IMR-90 (cell line): ENCODE data around the gene PPARG. TPM values are rescaled to one million over a fixed set of nuclear protein-coding genes. Genes with fewer than 3 reads are reported as not detected.

Experiments used
- ATAC-seq: fragments of 200-7000 bp; cut with Tn5 transposase; 2 replicates; pipeline ENCODE4 v1.9.1; 2020; ENCODE audit warnings: low read depth, mild to moderate bottlenecking, moderate library complexity
- BruUV-seq: library from RNA; stranded (reverse); fragments of 400-500 nt; replicated peaks from 2 replicates; lab custom pipeline; 2021; lab: Mats Ljungman, UMichigan
- CTCF ChIA-PET: fragments of 300-600 bp; formaldehyde crosslinking; extraction: SDS; loops from one replicate; lab custom pipeline; 2021; ENCODE audit warnings: antibody characterized with exemption; lab: Yijun Ruan, JAX
- POLR2A ChIA-PET: fragments of 300-600 bp; sonication (Branson Sonifier 250); formaldehyde crosslinking; loops from one replicate; lab custom pipeline; 2022; ENCODE audit warnings: antibody characterized with exemption; ENCODE audit not compliant: unreplicated experiment; lab: Charles Lee
- DNase-seq: peaks from one replicate; pipeline ENCODE4 v3.0.0; 2013
- H2AFZ ChIP-seq: replicated peaks from 2 replicates; pipeline ENCODE3; 2013; ENCODE audit warnings: low read length, mild to moderate bottlenecking; ENCODE audit not compliant: poor library complexity
- H2AK5ac ChIP-seq: 2 replicates; pipeline ENCODE4 v1.6.1; 2013; ENCODE audit warnings: low read depth, low read length, inconsistent platforms
- H2AK9ac ChIP-seq: replicated peaks from 2 replicates; pipeline ENCODE3; 2013; ENCODE audit warnings: mild to moderate bottlenecking, low read depth, low read length, moderate library complexity; ENCODE audit not compliant: poor library complexity
- H2BK120ac ChIP-seq: 2 replicates; pipeline ENCODE4 v1.6.1; 2013; ENCODE audit warnings: low read depth, low read length, inconsistent platforms
- H2BK15ac ChIP-seq: 3 replicates; pipeline ENCODE4 v1.6.1; 2013; ENCODE audit warnings: low read depth, low read length, inconsistent platforms
- H2BK20ac ChIP-seq: 2 replicates; pipeline ENCODE4 v1.6.1; 2013; ENCODE audit warnings: low read depth, mild to moderate bottlenecking, inconsistent platforms, low read length, moderate library complexity
- H2BK5ac ChIP-seq: 2 replicates; pipeline ENCODE4 v1.6.1; 2013; ENCODE audit warnings: mild to moderate bottlenecking, low read depth, low read length, inconsistent platforms; ENCODE audit not compliant: poor library complexity, severe bottlenecking
- H3K14ac ChIP-seq: replicated peaks from 2 replicates; pipeline ENCODE4 v1.6.1; 2013; ENCODE audit warnings: low read depth, low read length, inconsistent platforms
- H3K18ac ChIP-seq: 2 replicates; pipeline ENCODE4 v1.6.1; 2013; ENCODE audit warnings: low read depth, low read length, control low read depth
- H3K23ac ChIP-seq: 2 replicates; pipeline ENCODE4 v1.6.1; 2013; ENCODE audit warnings: low read depth, low read length, inconsistent platforms
- H3K27ac ChIP-seq: 2 replicates; pipeline ENCODE4 v1.5.1; 2013; ENCODE audit warnings: mild to moderate bottlenecking, control low read depth, low read length; ENCODE audit not compliant: insufficient read depth
- H3K27me3 ChIP-seq: 2 replicates; pipeline ENCODE4 v1.6.1; 2013; ENCODE audit warnings: low read length; ENCODE audit not compliant: control insufficient read depth, insufficient read depth
- H3K36me3 ChIP-seq: 2 replicates; pipeline ENCODE4 v1.6.1; 2013; ENCODE audit warnings: low read length, mixed read lengths; ENCODE audit not compliant: control insufficient read depth, insufficient read depth
- H3K4ac ChIP-seq: 2 replicates; pipeline ENCODE4 v1.6.1; 2013; ENCODE audit warnings: low read depth, low read length, inconsistent platforms
- H3K4me1 ChIP-seq: 2 replicates; pipeline ENCODE4 v1.6.1; 2013; ENCODE audit warnings: low read length, mixed read lengths; ENCODE audit not compliant: control insufficient read depth, insufficient read depth
- H3K4me2 ChIP-seq: 2 replicates; pipeline ENCODE4 v1.6.1; 2013; ENCODE audit warnings: low read depth, mild to moderate bottlenecking, control low read depth, low read length, moderate library complexity
- H3K4me3 ChIP-seq: 2 replicates; pipeline ENCODE4 v1.5.1; 2013; ENCODE audit warnings: low read depth, mild to moderate bottlenecking, control low read depth, low read length, moderate library complexity; ENCODE audit not compliant: insufficient read depth
- H3K56ac ChIP-seq: 2 replicates; pipeline ENCODE4 v1.6.1; 2013; ENCODE audit warnings: low read length, inconsistent platforms; ENCODE audit not compliant: insufficient read depth; ENCODE audit errors: extremely low read depth
- H3K79me1 ChIP-seq, 2 experiments: 2 replicates each; pipeline ENCODE4 v1.6.1; 2013; ENCODE audit warnings: low read length in 2 of 2, inconsistent platforms in 1 of 2, low read depth in 1 of 2
- H3K9ac ChIP-seq: 2 replicates; pipeline ENCODE4 v1.6.1; 2013; ENCODE audit warnings: low read depth, low read length, control low read depth
- H3K9me1 ChIP-seq: 2 replicates; pipeline ENCODE4 v1.6.1; 2013; ENCODE audit warnings: low read length, inconsistent platforms; ENCODE audit not compliant: insufficient read depth
- H3K9me3 ChIP-seq: 2 replicates; pipeline ENCODE4 v1.6.1; 2013; ENCODE audit warnings: low read length; ENCODE audit not compliant: control insufficient read depth, insufficient read depth
- H4K20me1 ChIP-seq: 2 replicates; pipeline ENCODE4 v1.6.1; 2013; ENCODE audit warnings: low read length, inconsistent platforms; ENCODE audit not compliant: insufficient read depth
- H4K5ac ChIP-seq: 2 replicates; pipeline ENCODE4 v1.6.1; 2013; ENCODE audit warnings: mild to moderate bottlenecking, low read depth, low read length, control low read depth
- H4K8ac ChIP-seq, 2 experiments: 2 replicates each; pipeline ENCODE4 v1.6.1; 2013; ENCODE audit warnings: low read depth in 2 of 2, low read length in 2 of 2, control low read depth in 1 of 2, inconsistent platforms in 1 of 2
- H4K91ac ChIP-seq: 2 replicates; pipeline ENCODE4 v1.6.1; 2013; ENCODE audit warnings: low read depth, low read length, inconsistent platforms; ENCODE audit not compliant: insufficient read depth
- BHLHE40 ChIP-seq: fragments of 150-350 bp; IDR thresholded peaks from 2 replicates; pipeline ENCODE4 v1.6.1; 2016; ENCODE audit warnings: mild to moderate bottlenecking, low read depth, low read length
- CEBPB ChIP-seq: IDR thresholded peaks from 2 replicates; pipeline ENCODE4 v1.6.1; 2012; ENCODE audit warnings: low read depth, low read length, improper control_type of control experiment
- CHD1 ChIP-seq: IDR thresholded peaks from 2 replicates; pipeline ENCODE4 v1.6.1; 2012; ENCODE audit warnings: low read depth, low read length, improper control_type of control experiment
- FOS ChIP-seq: fragments of 150-350 bp; IDR thresholded peaks from 2 replicates; pipeline ENCODE4 v1.6.1; 2016; ENCODE audit warnings: low read depth, low read length
- MAFK ChIP-seq: IDR thresholded peaks from 2 replicates; pipeline ENCODE4 v1.6.1; 2012; ENCODE audit warnings: low read depth, low read length, improper control_type of control experiment
- MAZ ChIP-seq: IDR thresholded peaks from 2 replicates; pipeline ENCODE4 v1.6.1; 2012; ENCODE audit warnings: low read depth, mild to moderate bottlenecking, low read length, improper control_type of control experiment, moderate library complexity, borderline replicate concordance
- MXI1 ChIP-seq: IDR thresholded peaks from 2 replicates; pipeline ENCODE4 v1.6.1; 2012; ENCODE audit warnings: low read depth, mild to moderate bottlenecking, low read length, moderate library complexity, borderline replicate concordance
- NFE2L2 ChIP-seq: fragments of 150-350 bp; IDR thresholded peaks from 2 replicates; pipeline ENCODE4 v1.6.1; 2016; ENCODE audit warnings: low read depth, mild to moderate bottlenecking, low read length
- POLR2A ChIP-seq: IDR thresholded peaks from 2 replicates; pipeline ENCODE4 v1.6.1; 2012; ENCODE audit warnings: mild to moderate bottlenecking, low read depth, low read length
- RAD21 ChIP-seq: IDR thresholded peaks from 2 replicates; pipeline ENCODE4 v1.6.1; 2012; ENCODE audit warnings: low read length, improper control_type of control experiment
- RCOR1 ChIP-seq: IDR thresholded peaks from 2 replicates; pipeline ENCODE4 v1.6.1; 2012; ENCODE audit warnings: mild to moderate bottlenecking, low read length, improper control_type of control experiment; ENCODE audit not compliant: insufficient replicate concordance
- RFX5 ChIP-seq: IDR thresholded peaks from 2 replicates; pipeline ENCODE4 v1.8.0; 2012; ENCODE audit warnings: low read depth, mild to moderate bottlenecking, low read length, moderate library complexity
- SMC3 ChIP-seq: fragments of 150-350 bp; IDR thresholded peaks from 2 replicates; pipeline ENCODE4 v1.6.1; 2016; ENCODE audit warnings: low read depth, mild to moderate bottlenecking, antibody characterized with exemption, low read length, moderate library complexity
- WGBS, 2 experiments: methylation state at CpG; one replicate each; pipeline versions ENCODE4 v1.1.5 to v1.1.7; 2013; ENCODE audit warnings: missing lambda C conversion rate in 2 of 2; ENCODE audit not compliant: insufficient read length in 1 of 2; ENCODE audit errors: extremely low coverage in 2 of 2; 5-methylcytosine and 5-hydroxymethylcytosine counted together
- dilution Hi-C: fragments of 300-500 bp; cut with HindIII; formaldehyde crosslinking; loops from one replicate; pipeline ENCODE4 v1.14.3; 2018; ENCODE audit warnings: low sequenced_read_pairs; ENCODE audit not compliant: unreplicated experiment
- in situ Hi-C: fragments of 300-500 bp; cut with MboI; formaldehyde crosslinking; loops from 3 replicates; pipeline ENCODE4 v1.14.3; 2019; ENCODE audit warnings: low sequenced_read_pairs, inconsistent platforms, mixed read lengths
- intact Hi-C: fragments of 100-400 bp; cut with micrococcal nuclease; formaldehyde crosslinking; loops from 2 replicates; pipeline ENCODE4 v1.10.0; 2022
- polyA plus RNA-seq, 3 experiments: library from polyadenylated mRNA; depleted of rRNA; stranded (reverse); fragments of >200 nt; gene quantifications; 2 replicates each; pipeline ENCODE4 v1.2.3, GENCODE V29; 2012; ENCODE audit warnings: low replicate concordance in 1 of 3
- total RNA-seq: library from RNA; depleted of rRNA; stranded (reverse); fragments of >200 nt; gene quantifications from 2 replicates; pipeline ENCODE4 v1.2.3, GENCODE V29; 2012
- TF ChIP-seq, protein P1 (sequence below): conservative IDR thresholded peaks from 2 replicates; pipeline ENCODE4 v1.5.1; 2012; ENCODE audit warnings: mild to moderate bottlenecking, low read depth, low read length, improper control_type of control experiment
- TF ChIP-seq, protein P2 (sequence below): fragments of 150-350 bp; IDR thresholded peaks from 2 replicates; pipeline ENCODE4 v1.6.1; 2016; ENCODE audit warnings: low read depth, mild to moderate bottlenecking, low read length, moderate library complexity, borderline replicate concordance
- TF ChIP-seq, protein P3 (sequence below): fragments of 150-350 bp; IDR thresholded peaks from 2 replicates; pipeline ENCODE4 v1.6.1; 2017; ENCODE audit warnings: mild to moderate bottlenecking, antibody characterized with exemption, low read length, low read depth

Gene PPARG
- total and polyA plus RNA-seq, 2 of the 4 experiments (the other 2 are of a cell fraction): 11.2 to 23.8 TPM

DNA sequence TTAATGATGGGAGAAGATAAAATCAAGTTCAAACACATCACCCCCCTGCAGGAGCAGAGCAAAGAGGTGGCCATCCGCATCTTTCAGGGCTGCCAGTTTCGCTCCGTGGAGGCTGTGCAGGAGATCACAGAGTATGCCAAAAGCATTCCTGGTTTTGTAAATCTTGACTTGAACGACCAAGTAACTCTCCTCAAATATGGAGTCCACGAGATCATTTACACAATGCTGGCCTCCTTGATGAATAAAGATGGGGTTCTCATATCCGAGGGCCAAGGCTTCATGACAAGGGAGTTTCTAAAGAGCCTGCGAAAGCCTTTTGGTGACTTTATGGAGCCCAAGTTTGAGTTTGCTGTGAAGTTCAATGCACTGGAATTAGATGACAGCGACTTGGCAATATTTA, 127.9 kb downstream of the PPARG start:
- ATAC-seq (no peak), DNase-seq (no peak)
- no peak overlapping the region for H3K4me3 ChIP-seq
- peaks cover 3% of the 10 kb centered on the region; the same call in 1 of the 2 replicates for H3K36me3 ChIP-seq
- H2BK20ac ChIP-seq: no peak overlapping the region
- intact Hi-C loops (no loop called here), dilution Hi-C loops (no loop called here), in situ Hi-C loops (no loop called here)
- no peak overlapping the region for H3K27ac ChIP-seq
- H2AFZ ChIP-seq: no peak overlapping the region
- ChIA-PET CTCF (no interaction called here), POLR2A (no interaction called here)
- H4K91ac ChIP-seq: no peak overlapping the region
- H3K9me3 ChIP-seq: no peaks in the 10 kb centered on the region
- no peak overlapping the region for H3K4ac ChIP-seq
- no peak overlapping the region for H4K8ac ChIP-seq
- H3K4me1 ChIP-seq: no peaks in the 10 kb centered on the region
- no peak for TF ChIP-seq SMC3
- TF ChIP-seq RFX5: no peak
- no peak for TF ChIP-seq MAZ
- no peak for TF ChIP-seq CEBPB
- TF ChIP-seq BHLHE40: no peak
- TF ChIP-seq, protein P1, sequence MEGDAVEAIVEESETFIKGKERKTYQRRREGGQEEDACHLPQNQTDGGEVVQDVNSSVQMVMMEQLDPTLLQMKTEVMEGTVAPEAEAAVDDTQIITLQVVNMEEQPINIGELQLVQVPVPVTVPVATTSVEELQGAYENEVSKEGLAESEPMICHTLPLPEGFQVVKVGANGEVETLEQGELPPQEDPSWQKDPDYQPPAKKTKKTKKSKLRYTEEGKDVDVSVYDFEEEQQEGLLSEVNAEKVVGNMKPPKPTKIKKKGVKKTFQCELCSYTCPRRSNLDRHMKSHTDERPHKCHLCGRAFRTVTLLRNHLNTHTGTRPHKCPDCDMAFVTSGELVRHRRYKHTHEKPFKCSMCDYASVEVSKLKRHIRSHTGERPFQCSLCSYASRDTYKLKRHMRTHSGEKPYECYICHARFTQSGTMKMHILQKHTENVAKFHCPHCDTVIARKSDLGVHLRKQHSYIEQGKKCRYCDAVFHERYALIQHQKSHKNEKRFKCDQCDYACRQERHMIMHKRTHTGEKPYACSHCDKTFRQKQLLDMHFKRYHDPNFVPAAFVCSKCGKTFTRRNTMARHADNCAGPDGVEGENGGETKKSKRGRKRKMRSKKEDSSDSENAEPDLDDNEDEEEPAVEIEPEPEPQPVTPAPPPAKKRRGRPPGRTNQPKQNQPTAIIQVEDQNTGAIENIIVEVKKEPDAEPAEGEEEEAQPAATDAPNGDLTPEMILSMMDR: no peak
- no peak for TF ChIP-seq NFE2L2
- no peak for TF ChIP-seq RAD21
- no peak for TF ChIP-seq CHD1
- no peak for TF ChIP-seq FOS
- TF ChIP-seq, protein P2, sequence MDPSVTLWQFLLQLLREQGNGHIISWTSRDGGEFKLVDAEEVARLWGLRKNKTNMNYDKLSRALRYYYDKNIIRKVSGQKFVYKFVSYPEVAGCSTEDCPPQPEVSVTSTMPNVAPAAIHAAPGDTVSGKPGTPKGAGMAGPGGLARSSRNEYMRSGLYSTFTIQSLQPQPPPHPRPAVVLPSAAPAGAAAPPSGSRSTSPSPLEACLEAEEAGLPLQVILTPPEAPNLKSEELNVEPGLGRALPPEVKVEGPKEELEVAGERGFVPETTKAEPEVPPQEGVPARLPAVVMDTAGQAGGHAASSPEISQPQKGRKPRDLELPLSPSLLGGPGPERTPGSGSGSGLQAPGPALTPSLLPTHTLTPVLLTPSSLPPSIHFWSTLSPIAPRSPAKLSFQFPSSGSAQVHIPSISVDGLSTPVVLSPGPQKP: no peak
- TF ChIP-seq RCOR1: no peak
- TF ChIP-seq MXI1: no peak
- TF ChIP-seq, protein P3, sequence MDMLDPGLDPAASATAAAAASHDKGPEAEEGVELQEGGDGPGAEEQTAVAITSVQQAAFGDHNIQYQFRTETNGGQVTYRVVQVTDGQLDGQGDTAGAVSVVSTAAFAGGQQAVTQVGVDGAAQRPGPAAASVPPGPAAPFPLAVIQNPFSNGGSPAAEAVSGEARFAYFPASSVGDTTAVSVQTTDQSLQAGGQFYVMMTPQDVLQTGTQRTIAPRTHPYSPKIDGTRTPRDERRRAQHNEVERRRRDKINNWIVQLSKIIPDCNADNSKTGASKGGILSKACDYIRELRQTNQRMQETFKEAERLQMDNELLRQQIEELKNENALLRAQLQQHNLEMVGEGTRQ: no peak
- TF ChIP-seq MAFK: no peak
- TF ChIP-seq POLR2A: no peak
- H2BK120ac ChIP-seq: no peak overlapping the region
- H2BK15ac ChIP-seq: no peak overlapping the region
- WGBS, 2 experiments: 94% methylated on average over 2 of the region's 8 CpGs; no CpG with 5 or more reads in 1 of the 2 experiments
- no TSS peak for BruUV-seq
- no peak overlapping the region for H3K14ac ChIP-seq
- no peaks in the 10 kb centered on the region for H3K27me3 ChIP-seq
- no peak overlapping the region for H2AK5ac ChIP-seq
- H4K5ac ChIP-seq: no peak overlapping the region
- no peaks in the 10 kb centered on the region for H3K79me1 ChIP-seq
- no peak overlapping the region for H2BK5ac ChIP-seq
- H3K18ac ChIP-seq: no peak overlapping the region
- H4K20me1 ChIP-seq: no peaks in the 10 kb centered on the region
- no peaks in the 10 kb centered on the region; the same call in 1 of the 2 replicates for H3K9me1 ChIP-seq
- no peak overlapping the region for H3K56ac ChIP-seq
- no peak overlapping the region for H3K9ac ChIP-seq
- H3K23ac ChIP-seq: no peak overlapping the region
- H3K4me2 ChIP-seq: no peak overlapping the region
- H2AK9ac ChIP-seq: no peak overlapping the region
